OCI-LY7 (cell line): ENCODE data around the gene OR51I1. TPM values are rescaled to one million over a fixed set of nuclear protein-coding genes. Genes with fewer than 3 reads are reported as not detected.

ENCODE experiments used
- Bru-seq: library from RNA; stranded (reverse); fragments of 400-500 nt; gene quantifications from one replicate; lab custom pipeline; 2021; lab: Mats Ljungman, UMichigan
- BruChase-seq, 2 experiments: library from RNA; stranded (reverse); fragments of 400-500 nt; gene quantifications; one replicate each; lab custom pipeline; 2021; lab: Mats Ljungman, UMichigan
- BruUV-seq: library from RNA; stranded (reverse); fragments of 400-500 nt; replicated peaks from 2 replicates; lab custom pipeline; 2021; lab: Mats Ljungman, UMichigan
- CTCF ChIA-PET: fragments of 300-600 bp; sonication (Branson Sonifier 250); formaldehyde crosslinking; loops from one replicate; lab custom pipeline; 2022; ENCODE audit warnings: antibody characterized with exemption; ENCODE audit not compliant: unreplicated experiment; lab: Charles Lee
- POLR2A ChIA-PET: fragments of 300-600 bp; sonication (Branson Sonifier 250); formaldehyde crosslinking; loops from one replicate; lab custom pipeline; 2022; ENCODE audit warnings: antibody characterized with exemption; lab: Charles Lee
- DNase-seq: peaks from one replicate; pipeline ENCODE4 v3.0.0-alpha.2; 2015; ENCODE audit warnings: low spot score
- H2AFZ ChIP-seq: fragments of 200-600 bp; sonication (generic), shearing (Covaris generic); 2 replicates; pipeline ENCODE4 v1.6.1; 2014; ENCODE audit warnings: mild to moderate bottlenecking, antibody characterized with exemption, low read length, moderate library complexity
- H3K27ac ChIP-seq: fragments of 200-600 bp; sonication (generic); 2 replicates; pipeline ENCODE4 v1.5.1; 2014; ENCODE audit warnings: mixed run types, low read depth, mild to moderate bottlenecking, moderate library complexity, low read length, inconsistent platforms; ENCODE audit not compliant: poor library complexity, severe bottlenecking
- H3K36me3 ChIP-seq: fragments of 200-600 bp; sonication (generic); 2 replicates; pipeline ENCODE4 v1.6.1; 2014; ENCODE audit warnings: mild to moderate bottlenecking, antibody characterized with exemption, low read length, moderate library complexity, mixed read lengths; ENCODE audit not compliant: insufficient read depth
- H3K4me1 ChIP-seq: fragments of 200-600 bp; sonication (generic); 2 replicates; pipeline ENCODE4 v1.5.1; 2014; ENCODE audit warnings: mild to moderate bottlenecking, low read length; ENCODE audit not compliant: insufficient read depth, poor library complexity, severe bottlenecking
- H3K4me2 ChIP-seq: fragments of 200-600 bp; sonication (generic); 2 replicates; pipeline ENCODE4 v1.6.1; 2014; ENCODE audit warnings: mild to moderate bottlenecking, low read length
- H3K4me3 ChIP-seq: fragments of 200-600 bp; sonication (generic); 2 replicates; pipeline ENCODE4 v1.5.1; 2014; ENCODE audit warnings: mild to moderate bottlenecking, low read depth, low read length; ENCODE audit not compliant: poor library complexity, severe bottlenecking
- H3K79me2 ChIP-seq: fragments of 200-600 bp; sonication (generic); 2 replicates; pipeline ENCODE4 v1.6.1; 2016; ENCODE audit warnings: low read depth, mild to moderate bottlenecking, low read length, moderate library complexity, mixed read lengths; ENCODE audit not compliant: insufficient read depth
- H3K9me2 ChIP-seq: fragments of 200-600 bp; sonication (generic); 2 replicates; pipeline ENCODE4 v1.6.1; 2016; ENCODE audit warnings: mild to moderate bottlenecking, low read length, mixed read lengths; ENCODE audit not compliant: insufficient read depth
- H3K9me3 ChIP-seq: fragments of 200-600 bp; sonication (generic); 2 replicates; pipeline ENCODE4 v1.6.1; 2014; ENCODE audit warnings: mild to moderate bottlenecking, mixed run types, low read length, mixed read lengths
- H4K20me1 ChIP-seq: fragments of 200-600 bp; sonication (generic); 2 replicates; pipeline ENCODE4 v1.6.1; 2014; ENCODE audit warnings: mild to moderate bottlenecking, antibody characterized with exemption, low read length, moderate library complexity, mixed read lengths; ENCODE audit not compliant: insufficient read depth
- EZH2phosphoT487 ChIP-seq: fragments of 200-600 bp; sonication (generic); IDR thresholded peaks from 2 replicates; pipeline ENCODE4 v1.6.1; 2018; ENCODE audit warnings: low read depth, borderline replicate concordance, mild to moderate bottlenecking, mixed run types, antibody characterized with exemption, low read length, moderate library complexity, mixed read lengths
- intact Hi-C: fragments of 100-400 bp; cut with micrococcal nuclease; formaldehyde crosslinking; loops from one replicate; pipeline ENCODE4 v1.10.0; 2022; ENCODE audit not compliant: unreplicated experiment
- long read RNA-seq: library from polyadenylated mRNA; stranded (forward); transcript quantifications from one replicate; pipeline ENCODE4 v2.0.0, GENCODE V29; 2022
- total RNA-seq, 2 experiments: library from RNA; depleted of rRNA in 1 of 2; stranded (reverse); fragments of >200 nt in 1 of 2; shearing (Covaris generic) in 1 of 2; gene quantifications; 2 replicates each; pipeline ENCODE4 v1.2.3, GENCODE V29; 2014 to 2022
- TF ChIP-seq, protein P1 (sequence below): fragments of 200-600 bp; sonication (generic); conservative IDR thresholded peaks from 2 replicates; pipeline ENCODE4 v1.5.1; 2014; ENCODE audit warnings: mild to moderate bottlenecking, antibody characterized with exemption, low read length, moderate library complexity, mixed read lengths

The OR51I1 gene, protein sequence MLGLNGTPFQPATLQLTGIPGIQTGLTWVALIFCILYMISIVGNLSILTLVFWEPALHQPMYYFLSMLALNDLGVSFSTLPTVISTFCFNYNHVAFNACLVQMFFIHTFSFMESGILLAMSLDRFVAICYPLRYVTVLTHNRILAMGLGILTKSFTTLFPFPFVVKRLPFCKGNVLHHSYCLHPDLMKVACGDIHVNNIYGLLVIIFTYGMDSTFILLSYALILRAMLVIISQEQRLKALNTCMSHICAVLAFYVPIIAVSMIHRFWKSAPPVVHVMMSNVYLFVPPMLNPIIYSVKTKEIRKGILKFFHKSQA
- total RNA-seq (2014; rRNA removed; shearing (Covaris generic)) (not detected in 2 replicates), total RNA-seq (2022) (not detected in 2 replicates), Bru-seq, nascent RNA (not detected), BruChase-seq, experiment 1, labeled RNA remaining after a 6-hour chase (percentile 32 among the genes with signal in this experiment), BruChase-seq, experiment 2, labeled RNA remaining after a 2-hour chase (percentile 13 among the genes with signal in this experiment)
- long read RNA-seq = 0 reads

DNA sequence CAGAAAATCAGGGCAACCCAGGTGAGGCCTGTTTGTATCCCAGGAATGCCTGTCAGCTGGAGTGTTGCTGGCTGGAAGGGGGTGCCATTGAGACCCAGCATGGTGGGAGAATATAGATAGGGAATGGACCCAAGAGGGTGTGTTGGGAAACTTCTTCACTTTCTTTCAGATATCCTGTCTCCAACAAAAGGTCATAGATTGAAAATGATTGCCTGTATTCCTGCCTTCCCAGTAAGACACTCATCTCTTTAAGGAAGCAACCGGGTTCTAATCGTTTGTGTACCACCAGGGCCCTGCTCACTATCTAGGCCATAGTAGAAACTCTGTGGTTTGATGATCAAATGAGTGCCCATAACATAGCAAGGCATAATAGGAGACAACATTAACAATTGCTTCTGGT lies at the start of gene OR51I1:
Gene OR51I1 (minus strand): TSS at position 101 of the 400 bp plus-strand sequence. CDS start 0 bp downstream, at position 101.
- H3K4me3 ChIP-seq = no peak within 1 kb of the TSS
- ChIA-PET CTCF (no interaction called here), POLR2A (no interaction called here)
- TF ChIP-seq, protein P1, sequence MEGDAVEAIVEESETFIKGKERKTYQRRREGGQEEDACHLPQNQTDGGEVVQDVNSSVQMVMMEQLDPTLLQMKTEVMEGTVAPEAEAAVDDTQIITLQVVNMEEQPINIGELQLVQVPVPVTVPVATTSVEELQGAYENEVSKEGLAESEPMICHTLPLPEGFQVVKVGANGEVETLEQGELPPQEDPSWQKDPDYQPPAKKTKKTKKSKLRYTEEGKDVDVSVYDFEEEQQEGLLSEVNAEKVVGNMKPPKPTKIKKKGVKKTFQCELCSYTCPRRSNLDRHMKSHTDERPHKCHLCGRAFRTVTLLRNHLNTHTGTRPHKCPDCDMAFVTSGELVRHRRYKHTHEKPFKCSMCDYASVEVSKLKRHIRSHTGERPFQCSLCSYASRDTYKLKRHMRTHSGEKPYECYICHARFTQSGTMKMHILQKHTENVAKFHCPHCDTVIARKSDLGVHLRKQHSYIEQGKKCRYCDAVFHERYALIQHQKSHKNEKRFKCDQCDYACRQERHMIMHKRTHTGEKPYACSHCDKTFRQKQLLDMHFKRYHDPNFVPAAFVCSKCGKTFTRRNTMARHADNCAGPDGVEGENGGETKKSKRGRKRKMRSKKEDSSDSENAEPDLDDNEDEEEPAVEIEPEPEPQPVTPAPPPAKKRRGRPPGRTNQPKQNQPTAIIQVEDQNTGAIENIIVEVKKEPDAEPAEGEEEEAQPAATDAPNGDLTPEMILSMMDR = no peak
- TF ChIP-seq EZH2phosphoT487 = no peak
- BruUV-seq = no TSS peak
- no peak for DNase-seq
- no peaks in the 10 kb centered on the region for H3K36me3 ChIP-seq
- no peaks in the 10 kb centered on the region for H3K9me2 ChIP-seq
- H3K4me2 ChIP-seq = no peak within 1 kb of the TSS
- no peaks in the 10 kb centered on the region for H3K79me2 ChIP-seq
- intact Hi-C loops = no loop called here
- no peak within 1 kb of the TSS for H2AFZ ChIP-seq
- H4K20me1 ChIP-seq = no peaks in the 10 kb centered on the region
- H3K4me1 ChIP-seq = no peaks in the 10 kb centered on the region
- H3K9me3 ChIP-seq = no peaks in the 10 kb centered on the region
- H3K27ac ChIP-seq = no peak within 1 kb of the TSS

DNA sequence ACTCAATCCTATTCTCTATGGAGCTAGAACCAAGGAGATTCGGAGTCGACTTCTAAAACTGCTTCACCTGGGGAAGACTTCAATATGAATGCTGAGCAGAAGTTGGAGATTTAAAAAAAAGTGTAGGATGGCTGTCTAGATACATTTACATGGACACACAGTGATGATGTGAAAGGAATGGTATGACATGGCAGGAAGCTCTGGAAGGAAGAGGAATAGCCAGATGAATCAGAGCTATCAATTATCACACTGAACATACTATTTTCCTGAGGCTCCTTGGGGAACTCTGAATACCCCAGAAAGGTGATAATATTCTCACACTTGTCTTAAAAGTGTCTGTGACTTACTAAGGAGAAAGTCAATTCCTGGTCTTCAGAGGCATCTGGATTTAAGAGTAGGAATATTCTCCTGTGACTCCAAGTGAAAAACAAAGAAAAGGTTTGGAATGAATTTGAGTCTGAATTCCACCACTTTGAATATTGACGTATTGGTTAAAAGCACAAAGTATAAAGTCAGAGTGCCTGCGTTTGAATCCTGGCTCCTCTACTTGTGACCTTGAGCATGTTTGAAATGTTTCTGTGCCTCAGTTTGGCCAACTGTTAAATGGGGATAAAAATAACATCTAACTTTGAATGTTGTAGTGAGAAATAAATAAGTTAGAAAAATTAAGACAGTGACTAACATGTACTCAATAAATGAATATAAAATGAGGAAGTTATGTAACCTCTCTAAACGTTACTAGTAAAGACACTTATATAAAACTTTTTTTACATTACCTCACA lies 48.5 kb upstream of the OR51I1 start:
- no peak for DNase-seq
- Histone ChIP-seq H3K79me2 (no peaks in the 10 kb centered on the region), H3K9me2 (no peaks in the 10 kb centered on the region), H3K9me3 (no peaks in the 10 kb centered on the region), H3K4me2 (no peak overlapping the region), H2AFZ (no peak overlapping the region), H3K36me3 (no peaks in the 10 kb centered on the region), H4K20me1 (no peaks in the 10 kb centered on the region), H3K27ac (no peak overlapping the region), H3K4me3 (no peak overlapping the region), H3K4me1 (no peaks in the 10 kb centered on the region)
- ChIA-PET POLR2A (no interaction called here), CTCF (no interaction called here)
- no TSS peak for BruUV-seq
- TF ChIP-seq, protein P1 = no peak
- no peak for TF ChIP-seq EZH2phosphoT487
- intact Hi-C loops = no loop called here
